HS-5 (cell line): ENCODE measurements around the gene PAQR4.
"Not testable (repeated sequence)": the region's sequence is repeated elsewhere in the genome, so short reads cannot be mapped to it uniquely, and the experiment has no call there.

Experiments used
- DNase-seq: peaks from one replicate; pipeline ENCODE4 v3.0.0-alpha.2; 2012; ENCODE audit warnings: low read depth

PAQR4 gene

DNA sequence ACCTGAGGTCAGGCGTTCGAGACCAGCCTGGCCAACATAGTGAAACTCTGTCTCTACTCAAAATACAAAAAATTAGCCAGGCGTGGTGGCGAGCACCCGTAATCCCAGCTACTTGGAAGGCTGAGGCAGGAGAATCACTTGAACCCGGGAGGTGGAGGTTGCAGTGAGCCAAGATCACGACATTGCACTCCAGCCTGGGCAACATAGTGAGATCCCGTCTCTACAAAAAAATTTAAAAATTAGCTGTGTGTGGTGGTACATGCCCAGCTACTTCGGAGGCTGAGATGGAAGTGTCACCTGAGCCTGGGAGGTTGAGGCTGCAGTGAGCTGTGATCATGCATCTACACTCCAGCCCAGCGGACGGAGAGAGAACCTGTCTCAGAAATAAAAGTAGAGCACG lies 25.4 kb upstream of the PAQR4 start:
- not testable (repeated sequence) for DNase-seq

GRCh38 chr16:2946649-2947048 lies 22.5 kb upstream of the PAQR4 start:
- DNase-seq: no peak

GRCh38 chr16:2948807-2949704 lies 20.1 kb upstream of the PAQR4 start:
- DNase-seq: no peak

DNA sequence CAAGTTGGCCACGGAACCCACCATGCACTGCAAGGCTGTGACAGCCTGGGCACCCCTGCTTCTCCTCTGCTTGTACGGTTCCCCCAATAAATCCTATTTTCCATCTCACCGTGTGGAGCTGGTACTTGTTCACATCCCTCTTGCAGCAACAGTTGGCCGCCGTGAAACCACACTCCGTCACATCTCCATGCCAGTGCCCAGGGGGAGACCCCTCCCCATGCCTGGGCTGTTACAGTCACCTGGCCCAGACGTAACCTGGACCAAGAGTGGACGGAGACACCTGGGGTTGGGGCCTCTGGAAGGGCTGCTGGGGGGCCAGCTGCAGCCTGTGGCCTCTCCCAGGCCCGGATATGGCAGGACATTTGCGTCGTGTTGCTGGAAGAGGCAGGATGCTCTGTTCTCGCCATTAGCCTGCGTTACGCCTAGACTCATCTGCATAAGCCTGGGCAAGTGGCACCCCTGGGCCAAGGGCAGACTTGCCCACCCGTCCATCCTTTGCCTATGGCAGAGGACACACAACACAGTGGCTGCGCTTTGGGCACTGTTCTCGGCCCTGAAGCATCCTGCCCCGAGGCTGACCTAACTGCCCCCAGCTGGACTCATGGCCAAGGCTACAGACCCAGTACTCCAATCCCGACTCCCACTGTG lies 19.3 kb upstream of the PAQR4 start:
- DNase-seq: no peak

- DNase-seq: no peak
Observed at GRCh38 chr16:2950353-2950724, 18.8 kb upstream of the PAQR4 start.

DNA sequence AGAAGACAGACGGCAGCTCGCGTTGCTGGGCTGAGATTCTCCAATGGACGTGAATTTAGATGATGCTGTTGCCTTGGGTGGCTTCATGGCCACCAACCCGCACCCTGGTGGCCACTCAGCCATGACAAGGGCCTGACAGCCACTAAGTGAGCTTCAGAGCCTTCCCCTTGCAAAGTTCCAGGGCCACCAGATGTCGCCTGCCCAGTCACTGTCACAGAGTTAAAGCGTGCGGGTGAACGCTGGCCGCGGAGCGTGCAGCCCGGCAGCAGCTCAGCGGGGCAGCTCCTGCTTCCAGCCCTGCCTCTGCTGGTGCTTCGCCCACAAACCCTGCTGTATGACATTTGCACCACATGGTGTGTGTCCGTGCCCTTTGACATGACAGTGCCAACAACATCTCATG lies 18.4 kb upstream of the PAQR4 start:
- no peak for DNase-seq

GRCh38 chr16:2952679-2953078 lies 16.5 kb upstream of the PAQR4 start:
- no peak for DNase-seq

GRCh38 chr16:2953706-2954627 lies 15.2 kb upstream of the PAQR4 start:
- DNase-seq: no peak

GRCh38 chr16:2954656-2955381 lies 14.3 kb upstream of the PAQR4 start:
- no peak for DNase-seq

GRCh38 chr16:2955438-2955778 lies 13.7 kb upstream of the PAQR4 start:
- DNase-seq: no peak

DNA sequence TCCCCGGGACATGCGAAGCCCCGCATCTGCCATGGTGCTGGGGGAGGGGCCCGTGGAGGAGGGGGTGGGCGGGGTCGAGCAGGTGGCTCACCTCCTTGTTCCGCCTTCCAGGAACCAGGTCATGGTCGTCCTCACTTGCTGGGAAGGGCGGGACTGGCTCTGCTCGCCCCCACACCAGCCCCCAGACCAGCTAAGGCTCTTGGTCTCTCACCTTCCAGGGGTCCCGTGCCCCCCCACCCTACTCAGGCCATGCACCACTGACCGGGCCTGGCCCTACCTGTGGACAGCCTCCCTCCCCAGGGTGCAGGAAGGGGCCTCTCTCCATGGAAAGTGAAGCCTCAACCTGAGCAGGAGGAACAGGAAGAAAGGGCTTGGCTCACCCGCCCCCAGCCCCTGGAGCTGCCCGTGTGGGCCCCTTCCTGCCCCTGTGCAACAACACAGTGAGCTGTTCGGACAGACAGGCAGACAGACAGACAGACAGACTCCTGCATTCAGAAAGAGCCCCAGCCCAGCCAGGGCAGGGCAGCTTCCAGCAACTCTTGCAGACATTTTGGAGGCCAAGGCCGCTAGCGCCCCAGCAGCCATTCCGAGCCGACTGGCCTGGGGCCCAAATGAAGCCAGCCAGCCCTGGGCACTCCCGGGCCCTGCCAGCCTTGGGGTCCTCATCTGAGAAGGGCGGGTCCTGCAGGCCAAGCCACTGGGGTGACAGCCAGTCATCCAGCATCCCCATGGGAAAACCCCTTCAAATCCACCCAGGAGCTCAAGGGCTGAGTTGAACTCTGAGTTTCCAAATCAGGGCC lies 13.2 kb upstream of the PAQR4 start:
- no peak for DNase-seq

GRCh38 chr16:2956579-2956956 lies 12.6 kb upstream of the PAQR4 start:
- DNase-seq: no peak

- DNase-seq: no peak
Observed at GRCh38 chr16:2959206-2959605, 9.9 kb upstream of the PAQR4 start.

DNA sequence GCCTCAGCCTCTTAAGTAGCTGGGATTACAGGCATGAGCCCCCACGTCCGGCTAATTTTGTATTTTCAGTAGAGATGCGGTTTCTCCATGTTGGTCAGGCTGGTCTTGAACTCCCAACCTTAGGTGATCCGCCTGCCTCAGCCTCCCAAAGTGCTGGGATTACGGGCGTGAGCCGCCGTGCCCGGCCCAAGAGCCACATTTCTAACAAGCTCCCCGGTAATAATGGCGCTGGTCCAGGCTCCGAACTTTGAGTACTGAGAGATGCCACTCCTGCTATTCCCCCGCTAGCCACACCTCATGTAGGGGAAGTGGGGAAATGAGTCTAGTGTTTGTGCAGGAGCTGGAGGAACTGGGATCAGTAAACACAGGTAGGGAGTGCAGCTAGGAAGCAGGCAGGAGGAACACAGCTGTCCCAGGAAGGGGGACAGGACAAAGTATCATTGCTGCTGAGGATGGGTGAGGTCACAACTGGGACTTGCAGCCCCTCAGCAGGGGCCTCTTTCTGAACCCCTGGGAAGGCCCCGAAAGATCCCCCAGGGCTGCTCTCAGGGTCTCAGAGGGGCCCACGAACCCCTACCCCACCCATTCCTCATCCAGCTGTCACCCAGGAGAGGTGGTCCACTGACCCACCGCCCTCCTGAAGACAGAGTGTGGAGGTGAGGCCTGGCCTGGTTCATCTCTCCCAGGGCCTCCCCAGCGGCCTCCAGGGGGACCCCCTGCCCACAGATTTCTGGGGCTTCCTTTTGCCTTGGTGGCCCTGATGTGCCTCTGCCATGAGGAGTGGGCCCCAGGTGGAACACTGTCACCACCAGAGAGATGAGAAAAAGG lies 8.8 kb upstream of the PAQR4 start:
- no peak for DNase-seq

DNA sequence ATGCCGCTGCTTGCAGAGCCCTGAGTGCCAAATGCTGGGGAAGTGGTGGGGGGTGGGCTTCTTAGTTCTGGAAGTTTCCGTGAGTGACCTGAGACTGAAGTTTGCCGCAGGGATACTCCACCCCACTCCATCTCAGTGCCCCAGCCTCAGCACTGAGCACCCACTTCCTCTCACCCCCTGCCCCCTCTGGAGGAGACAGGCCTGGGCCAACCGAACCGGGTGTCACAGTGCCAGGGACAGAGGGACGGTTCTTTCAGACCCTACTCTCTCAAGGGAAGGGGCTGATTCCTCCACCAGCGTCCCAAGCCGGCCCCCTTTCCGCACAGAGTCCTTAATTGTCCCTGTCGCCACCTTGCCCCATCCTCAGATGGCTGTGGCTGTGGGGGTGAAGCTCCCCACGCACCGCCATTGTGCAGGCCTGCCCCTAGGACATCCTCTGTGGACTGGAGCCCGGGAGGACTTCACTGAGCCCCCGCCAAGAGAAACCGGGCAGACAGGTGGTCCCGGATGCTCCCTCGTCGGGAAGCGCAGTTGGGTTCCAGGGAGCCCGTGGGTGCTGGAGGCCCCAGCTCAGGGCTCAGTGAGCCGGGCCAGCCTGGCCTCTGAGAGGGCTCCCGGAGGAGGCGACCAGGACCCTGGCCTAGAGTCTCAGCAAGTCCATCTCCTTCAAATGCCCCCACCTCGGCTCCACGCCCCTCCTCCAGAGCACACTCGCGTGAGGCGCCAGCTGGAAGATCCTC lies 6.6 kb upstream of the PAQR4 start:
- DNase-seq: no peak

DNA sequence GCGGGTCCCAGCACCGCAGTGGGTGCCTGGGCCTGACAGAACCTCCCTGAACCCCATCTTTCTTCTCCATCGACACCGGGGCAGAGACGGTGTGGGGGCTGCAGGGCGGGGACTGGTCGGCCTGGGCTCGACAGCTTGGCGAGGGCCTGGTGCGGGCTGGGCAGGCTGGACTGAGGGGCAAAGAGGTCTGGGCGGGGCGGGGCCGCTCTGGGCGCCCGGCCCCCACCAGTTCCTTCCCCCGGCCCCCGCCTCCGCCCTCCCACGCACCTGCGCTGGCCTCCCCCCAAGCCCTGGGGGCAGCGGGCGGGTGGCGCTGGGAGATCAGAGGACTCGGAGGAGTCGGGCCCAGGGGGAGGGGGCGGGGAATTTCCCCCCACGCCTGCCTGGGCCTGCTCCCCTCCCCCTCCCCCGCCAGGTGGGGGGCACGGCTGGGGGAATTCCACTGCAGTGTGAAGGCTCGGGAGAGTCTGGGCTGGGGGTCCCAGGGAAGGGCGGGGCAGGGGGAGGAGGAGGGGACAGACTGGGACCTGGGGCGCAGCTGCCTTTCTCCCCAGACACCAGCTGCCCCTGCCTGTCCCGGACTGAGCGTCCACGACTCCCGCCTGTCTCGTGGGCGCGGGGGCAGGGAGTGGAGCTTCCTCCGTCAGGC lies 6.0 kb upstream of the PAQR4 start:
- DNase-seq: no peak

- no peak for DNase-seq
Observed at GRCh38 chr16:2963723-2964474, 5.2 kb upstream of the PAQR4 start, which contains the start of gene KREMEN2. Gene KREMEN2, plus strand, starts transcription at chr16:2964275. Its CDS starts 246 bp downstream, at chr16:2964521.
